ENCODE measurements around the gene NDUFB2.
"Not testable (repeated sequence)": the region's sequence is repeated elsewhere in the genome, so short reads cannot be mapped to it uniquely, and the experiment has no call there.

Gene NDUFB2

DNA sequence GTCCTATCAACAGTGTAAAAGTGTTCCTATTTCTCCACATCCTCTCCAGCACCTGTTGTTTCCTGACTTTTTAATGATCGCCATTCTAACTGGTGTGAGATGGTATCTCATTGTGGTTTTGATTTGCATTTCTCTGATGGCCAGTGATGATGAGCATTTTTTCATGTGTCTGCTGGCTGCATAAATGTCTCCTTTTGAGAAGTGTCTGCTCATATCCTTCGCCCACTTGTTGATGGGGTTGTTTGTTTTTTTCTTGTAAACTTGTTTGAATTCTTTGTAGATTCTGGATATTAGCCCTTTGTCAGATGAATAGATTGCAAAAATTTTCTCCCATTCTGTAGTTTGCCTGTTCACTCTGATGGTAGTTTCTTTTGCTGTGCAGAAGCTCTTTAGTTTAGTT lies 33.6 kb upstream of the NDUFB2 start:
- DNase-seq (ENCODE audit: low spot score in 2 of 2); in situ Hi-C loops (cut with MboI; ENCODE audit: low sequenced_read_pairs); H3K4me1 ChIP-seq: not testable (repeated sequence)

DNA sequence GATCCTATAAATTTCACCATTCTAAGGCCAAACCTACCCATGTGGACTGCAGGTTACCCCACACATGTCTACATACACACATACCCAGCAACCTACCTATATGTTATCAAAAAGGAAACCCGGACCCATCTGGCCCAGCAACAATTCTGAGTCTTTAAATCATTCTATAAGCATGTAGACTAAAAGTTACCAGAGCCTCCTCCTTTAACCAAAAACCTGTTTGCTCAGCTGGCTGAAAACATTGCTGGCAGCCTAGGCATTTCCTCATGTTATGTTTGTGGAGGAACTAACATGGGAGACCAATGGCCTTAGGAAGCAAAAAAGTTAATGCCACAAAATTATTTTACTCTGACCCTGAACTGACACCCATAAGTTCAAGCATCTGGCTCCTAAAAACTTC lies 29.0 kb upstream of the NDUFB2 start:
- H3K4me1 ChIP-seq = peaks cover 3% of the 10 kb centered on the region
- H3K4me3 ChIP-seq = no peak overlapping the region
- peaks cover 5% of the 10 kb centered on the region for H3K27me3 ChIP-seq (ENCODE audit: low read depth)
- H3K36me3 ChIP-seq (replicated peaks) = no peaks in the 10 kb centered on the region
- no peak for DNase-seq (ENCODE audit: low spot score in 2 of 2)
- in situ Hi-C loops (cut with MboI; ENCODE audit: low sequenced_read_pairs) = no loop called here
- H3K9me3 ChIP-seq = no peaks in the 10 kb centered on the region

More for the DNA sequence above, 33.6 kb upstream of the NDUFB2 start:
- not testable (repeated sequence) for H3K36me3 ChIP-seq (replicated peaks); H3K27me3 ChIP-seq (ENCODE audit: low read depth); H3K9me3 ChIP-seq; H3K4me3 ChIP-seq

DNA sequence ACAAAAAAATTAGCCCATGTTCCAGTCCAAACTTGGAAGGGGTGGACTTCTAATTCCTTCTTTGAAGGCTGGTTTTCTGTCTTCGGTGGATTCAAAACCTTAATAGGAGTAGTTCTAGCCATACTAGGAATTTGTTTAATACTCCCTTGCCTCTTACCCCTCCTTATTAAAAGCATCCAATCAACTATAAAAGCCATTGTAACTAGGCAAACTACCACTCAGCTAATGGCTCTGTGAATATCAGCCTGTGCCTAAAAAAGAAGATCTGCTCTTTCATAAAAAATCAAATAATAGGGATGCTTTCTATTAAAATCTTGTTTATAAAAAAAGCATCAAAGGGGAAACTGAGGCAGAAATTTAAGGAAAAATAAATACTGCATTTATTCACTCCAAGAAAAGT lies 27.9 kb upstream of the NDUFB2 start:
- in situ Hi-C loops (cut with MboI; ENCODE audit: low sequenced_read_pairs) = no loop called here

DNA sequence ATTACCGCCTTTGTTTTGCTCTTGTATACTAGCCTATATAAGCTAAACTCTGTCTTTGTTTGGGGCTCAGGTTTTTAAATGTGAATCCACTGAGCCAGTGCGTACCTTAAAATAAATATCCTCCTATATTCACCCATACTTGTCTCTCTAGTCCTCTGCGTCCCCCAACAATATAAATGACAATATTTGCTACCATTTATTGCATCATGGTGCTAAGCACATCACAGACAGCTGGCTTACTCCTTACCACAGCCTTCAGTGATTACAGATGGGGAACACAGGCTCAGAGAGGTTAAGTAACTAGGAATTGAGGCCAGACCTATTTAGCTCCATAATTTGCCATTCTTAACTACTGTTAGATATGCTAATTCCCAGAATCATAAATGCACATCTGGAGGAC lies 27.2 kb upstream of the NDUFB2 start:
- in situ Hi-C loops (cut with MboI; ENCODE audit: low sequenced_read_pairs) = no loop called here
- no peak for DNase-seq (ENCODE audit: low spot score in 2 of 2)

More for the DNA sequence above, 27.9 kb upstream of the NDUFB2 start:
- H3K9me3 ChIP-seq = no peaks in the 10 kb centered on the region
- H3K36me3 ChIP-seq (replicated peaks) = no peaks in the 10 kb centered on the region
- H3K4me1 ChIP-seq = peaks cover 5% of the 10 kb centered on the region
- peaks cover 2% of the 10 kb centered on the region for H3K27me3 ChIP-seq (ENCODE audit: low read depth)
- no peak overlapping the region for H3K4me3 ChIP-seq
- DNase-seq (ENCODE audit: low spot score in 2 of 2) = no peak

GRCh38 chr7:140669862-140670261 lies 26.6 kb upstream of the NDUFB2 start:
- in situ Hi-C loops (cut with MboI; ENCODE audit: low sequenced_read_pairs); DNase-seq (ENCODE audit: low spot score in 2 of 2): not testable (repeated sequence)
- H3K4me1 ChIP-seq = peaks cover 17% of the 10 kb centered on the region

More for the DNA sequence above, 27.2 kb upstream of the NDUFB2 start:
- Histone ChIP-seq H3K27me3 (ENCODE audit: low read depth) (no peaks in the 10 kb centered on the region; the same call in 1 of the 2 replicates), H3K9me3 (no peaks in the 10 kb centered on the region), H3K36me3 (replicated peaks) (no peaks in the 10 kb centered on the region), H3K4me3 (no peak overlapping the region), H3K4me1 (peaks cover 12% of the 10 kb centered on the region)

DNA sequence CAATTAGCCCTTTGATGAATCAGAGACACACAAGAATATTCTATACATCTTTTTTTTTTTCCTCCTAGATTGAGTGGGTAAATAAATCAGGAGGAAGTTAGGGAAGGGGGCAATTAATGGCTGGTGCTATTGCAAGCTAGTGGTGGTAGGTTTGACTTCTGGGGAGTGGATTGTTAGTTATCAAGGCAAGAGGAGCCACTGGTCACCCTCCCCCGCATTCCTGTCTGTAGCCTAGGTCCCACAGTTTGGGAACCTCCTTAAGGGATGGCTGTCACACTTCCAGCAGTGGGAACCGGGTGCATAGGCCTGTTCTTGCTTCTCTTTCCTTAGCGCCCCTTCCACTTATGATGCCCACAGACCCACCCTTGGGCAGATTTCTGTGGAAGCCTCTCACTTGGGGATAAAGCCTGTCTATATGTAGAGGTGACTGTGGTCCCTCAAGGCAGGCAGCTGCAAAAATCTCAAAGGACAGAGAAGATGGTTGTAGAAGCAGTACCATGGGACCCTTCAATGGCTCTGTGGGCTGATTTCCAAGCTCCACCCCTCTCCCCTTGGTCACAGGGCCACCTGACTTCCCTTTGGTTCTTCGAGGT lies 26.1 kb upstream of the NDUFB2 start:
- Histone ChIP-seq H3K27me3 (ENCODE audit: low read depth) (no peaks in the 10 kb centered on the region; the same call in 1 of the 2 replicates), H3K4me1 (peaks cover 20% of the 10 kb centered on the region), H3K9me3 (no peaks in the 10 kb centered on the region), H3K36me3 (replicated peaks) (no peaks in the 10 kb centered on the region), H3K4me3 (no peak overlapping the region)
- in situ Hi-C loops (cut with MboI; ENCODE audit: low sequenced_read_pairs) = no loop called here
- no peak for DNase-seq (ENCODE audit: low spot score in 2 of 2)

More at GRCh38 chr7:140669862-140670261, 26.6 kb upstream of the NDUFB2 start:
- not testable (repeated sequence) for H3K4me3 ChIP-seq; H3K9me3 ChIP-seq; H3K27me3 ChIP-seq (ENCODE audit: low read depth); H3K36me3 ChIP-seq (replicated peaks)

DNA sequence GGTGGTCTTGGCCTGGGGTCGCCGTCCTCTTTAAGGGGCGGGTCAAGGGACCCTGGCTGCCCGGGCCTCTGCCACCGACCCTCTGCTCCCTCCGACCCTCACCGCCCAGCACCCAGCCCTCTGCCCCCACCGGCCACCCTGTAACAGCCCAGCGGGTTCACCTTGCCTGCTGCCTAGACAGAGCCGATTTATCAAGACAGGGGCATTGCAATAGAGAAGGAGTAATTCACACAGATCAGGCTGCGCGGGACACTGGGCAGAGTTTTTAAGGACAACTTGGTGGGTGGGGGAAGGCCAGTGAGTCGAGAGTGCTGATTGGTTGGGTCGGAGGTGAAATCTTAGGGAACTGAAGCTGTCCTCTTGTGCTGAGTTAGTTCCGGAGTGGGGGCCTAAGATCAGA lies 24.5 kb upstream of the NDUFB2 start:
- Histone ChIP-seq H3K4me1 (peaks cover 23% of the 10 kb centered on the region), H3K4me3 (no peak overlapping the region), H3K36me3 (replicated peaks) (peaks cover 10% of the 10 kb centered on the region; the same call in 1 of the 2 replicates), H3K9me3 (no peaks in the 10 kb centered on the region), H3K27me3 (ENCODE audit: low read depth) (no peaks in the 10 kb centered on the region)
- DNase-seq (ENCODE audit: low spot score in 2 of 2) = no peak
- in situ Hi-C loops (cut with MboI; ENCODE audit: low sequenced_read_pairs) = no loop called here

GRCh38 chr7:140672382-140673062 lies 24.0 kb upstream of the NDUFB2 start, which contains the start of gene ADCK2:
TSS of gene ADCK2 (plus strand) at chr7:140672945. CDS start at chr7:140673331, 386 bp downstream.
- in situ Hi-C loops (cut with MboI; ENCODE audit: low sequenced_read_pairs) = no loop called here
- Histone ChIP-seq H3K9me3 (no peaks in the 10 kb centered on the region), H3K4me1 (peaks cover 23% of the 10 kb centered on the region), H3K36me3 (replicated peaks) (peaks cover 10% of the 10 kb centered on the region; the same call in 1 of the 2 replicates), H3K4me3 (peak within 1 kb of the TSS; percentile 50), H3K27me3 (ENCODE audit: low read depth) (no peaks in the 10 kb centered on the region)
- peak; percentile 56 to 84 for DNase-seq (ENCODE audit: low spot score in 2 of 2)

DNA sequence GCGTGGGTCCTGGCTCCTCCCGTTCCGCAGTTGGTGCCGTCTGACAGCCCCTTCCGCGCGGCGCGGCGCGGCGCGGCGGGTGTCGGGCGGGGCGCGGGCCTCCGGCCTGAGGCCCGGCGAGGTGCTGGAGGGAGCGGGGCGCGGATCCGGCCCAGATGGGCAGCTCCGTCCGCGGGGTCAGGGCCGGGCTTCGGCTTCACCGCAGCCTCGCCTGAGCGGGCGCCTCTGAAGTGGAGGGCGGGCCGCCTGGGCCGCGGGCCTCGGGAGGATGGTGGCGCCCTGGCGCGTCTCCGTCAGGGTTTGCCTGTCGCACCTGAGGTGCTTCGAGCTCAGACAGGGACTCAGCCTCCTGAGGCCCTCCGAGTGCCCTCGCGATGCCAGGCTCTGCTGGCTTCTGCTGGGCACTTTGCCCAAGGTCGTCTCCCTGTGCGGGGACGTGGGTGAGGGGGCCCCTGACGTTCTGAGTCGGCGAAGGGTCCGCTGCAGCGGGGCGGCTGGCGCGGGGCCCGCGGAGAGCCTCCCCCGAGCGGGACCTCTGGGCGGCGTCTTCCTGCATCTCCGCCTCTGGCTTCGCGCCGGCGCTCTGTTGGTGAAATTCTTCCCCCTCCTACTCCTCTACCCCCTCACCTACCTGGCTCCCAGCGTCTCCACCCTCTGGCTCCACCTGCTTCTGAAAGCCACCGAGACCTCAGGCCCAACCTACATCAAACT lies 23.3 kb upstream of the NDUFB2 start:
- Histone ChIP-seq H3K27me3 (ENCODE audit: low read depth) (no peaks in the 10 kb centered on the region), H3K4me3 (peak overlapping the region; percentile 50), H3K36me3 (replicated peaks) (peaks cover 10% of the 10 kb centered on the region; the same call in 1 of the 2 replicates), H3K4me1 (peaks cover 23% of the 10 kb centered on the region), H3K9me3 (no peaks in the 10 kb centered on the region)
- in situ Hi-C loops (cut with MboI; ENCODE audit: low sequenced_read_pairs) = no loop called here
- DNase-seq (ENCODE audit: low spot score in 2 of 2) = peak in 1 of 2 experiments; percentile 56

- in situ Hi-C loops (cut with MboI; ENCODE audit: low sequenced_read_pairs) = no loop called here
- Histone ChIP-seq H3K36me3 (replicated peaks) (peaks cover 10% of the 10 kb centered on the region; the same call in 1 of the 2 replicates), H3K9me3 (no peaks in the 10 kb centered on the region), H3K4me1 (peaks cover 23% of the 10 kb centered on the region), H3K4me3 (peak overlapping the region; percentile 50), H3K27me3 (ENCODE audit: low read depth) (no peaks in the 10 kb centered on the region)
- no peak for DNase-seq (ENCODE audit: low spot score in 2 of 2)
Observed at GRCh38 chr7:140673774-140674155, 22.7 kb upstream of the NDUFB2 start.

GRCh38 chr7:140674356-140674800 lies 22.1 kb upstream of the NDUFB2 start:
- in situ Hi-C loops (cut with MboI; ENCODE audit: low sequenced_read_pairs) = no loop called here
- Histone ChIP-seq H3K4me1 (peaks cover 23% of the 10 kb centered on the region), H3K36me3 (replicated peaks) (peaks cover 10% of the 10 kb centered on the region; the same call in 1 of the 2 replicates), H3K4me3 (peak overlapping the region; percentile 50), H3K9me3 (no peaks in the 10 kb centered on the region), H3K27me3 (ENCODE audit: low read depth) (no peaks in the 10 kb centered on the region)
- DNase-seq (ENCODE audit: low spot score in 2 of 2) = no peak

GRCh38 chr7:140674899-140675701 lies 21.4 kb upstream of the NDUFB2 start:
- DNase-seq (ENCODE audit: low spot score in 2 of 2) = peak; percentile 40 to 52
- in situ Hi-C loops (cut with MboI; ENCODE audit: low sequenced_read_pairs) = no loop called here
- H3K4me3 ChIP-seq = peak overlapping the region; percentile 50; the same call in 1 of the 2 replicates
- H3K4me1 ChIP-seq = peaks cover 23% of the 10 kb centered on the region
- H3K9me3 ChIP-seq = no peaks in the 10 kb centered on the region
- H3K27me3 ChIP-seq (ENCODE audit: low read depth) = no peaks in the 10 kb centered on the region
- peaks cover 15% of the 10 kb centered on the region for H3K36me3 ChIP-seq (replicated peaks)

DNA sequence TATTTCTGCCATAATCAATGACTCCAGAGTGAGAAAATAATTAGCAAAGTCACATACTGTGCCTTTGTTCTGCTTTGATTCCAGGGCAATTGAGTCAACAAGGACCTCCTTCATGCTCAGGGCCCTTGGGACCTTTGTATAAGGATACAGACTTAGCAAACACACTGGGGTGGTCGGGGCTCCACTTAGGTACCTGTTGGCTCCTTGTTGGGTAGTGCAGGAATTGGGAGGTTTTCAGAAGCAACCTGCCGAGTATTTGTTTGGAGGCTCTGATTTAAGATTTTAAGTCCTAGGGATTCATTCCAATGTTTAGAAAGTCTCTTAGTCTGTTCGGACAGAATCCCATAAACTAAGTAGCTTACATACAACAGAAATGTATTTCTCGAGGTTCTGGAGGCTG lies 20.8 kb upstream of the NDUFB2 start:
- Histone ChIP-seq H3K9me3 (no peaks in the 10 kb centered on the region), H3K27me3 (ENCODE audit: low read depth) (no peaks in the 10 kb centered on the region), H3K4me1 (peaks cover 23% of the 10 kb centered on the region), H3K4me3 (no peak overlapping the region), H3K36me3 (replicated peaks) (peaks cover 21% of the 10 kb centered on the region)
- in situ Hi-C loops (cut with MboI; ENCODE audit: low sequenced_read_pairs) = no loop called here
- no peak for DNase-seq (ENCODE audit: low spot score in 2 of 2)

All from HAP-1 (cell line).